Liver (tissue), 9 donors: ENCODE measurements around the gene MSH6. TPM values are rescaled to one million over a fixed set of nuclear protein-coding genes. Genes with fewer than 3 reads are reported as not detected.

Experiments
- DNase-seq: peaks from one replicate; pipeline ENCODE4 v3.0.0-alpha.2; 2017; ENCODE audit warnings: low spot score
- H3K27ac ChIP-seq, 2 donors: one replicate each; pipeline ENCODE4 v1.7.0; 2013; ENCODE audit warnings: inconsistent platforms in 2 of 2, low read length in 2 of 2, control low read depth in 1 of 2, low read depth in 1 of 2, mild to moderate bottlenecking in 1 of 2
- H3K27me3 ChIP-seq, 4 donors: one replicate each; pipeline versions ENCODE4 v1.6.1 to v1.7.0; 2013; ENCODE audit warnings: low read length in 3 of 4, inconsistent platforms in 1 of 4, mild to moderate bottlenecking in 1 of 4, moderate library complexity in 1 of 4; ENCODE audit not compliant: control insufficient read depth in 4 of 4, insufficient read depth in 4 of 4
- H3K36me3 ChIP-seq, 4 donors: one replicate each; pipeline versions ENCODE4 v1.6.1 to v1.7.0; 2013; ENCODE audit warnings: low read length in 3 of 4, mild to moderate bottlenecking in 3 of 4, low read depth in 1 of 4, moderate library complexity in 1 of 4; ENCODE audit not compliant: control insufficient read depth in 4 of 4, insufficient read depth in 3 of 4
- H3K4me1 ChIP-seq, 4 donors: one replicate each; pipeline versions ENCODE4 v1.6.1 to v1.7.0; 2013; ENCODE audit warnings: low read length in 3 of 4, mild to moderate bottlenecking in 3 of 4, moderate library complexity in 1 of 4; ENCODE audit not compliant: control insufficient read depth in 4 of 4, insufficient read depth in 4 of 4
- H3K4me3 ChIP-seq, 3 donors: one replicate each; pipeline versions ENCODE4 v1.6.1 to v1.7.0; 2013; ENCODE audit warnings: low read length in 3 of 3, control low read depth in 1 of 3, low read depth in 1 of 3, mild to moderate bottlenecking in 1 of 3
- H3K9ac ChIP-seq, 2 donors: one replicate each; pipeline ENCODE4 v1.7.0; 2013; ENCODE audit warnings: low read length in 2 of 2, mild to moderate bottlenecking in 2 of 2, moderate library complexity in 2 of 2, control low read depth in 1 of 2, low read depth in 1 of 2
- H3K9me3 ChIP-seq, 4 donors: one replicate each; pipeline versions ENCODE4 v1.6.1 to v1.7.0; 2013; ENCODE audit warnings: low read length in 3 of 4; ENCODE audit not compliant: control insufficient read depth in 4 of 4
- ATF3 ChIP-seq: IDR thresholded peaks from 2 replicates; pipeline ENCODE4 v1.6.1; 2016; ENCODE audit warnings: antibody characterized with exemption
- CTCF ChIP-seq: fragments of 150-350 bp; IDR thresholded peaks from 2 replicates; pipeline ENCODE4 v1.5.1; 2017; ENCODE audit warnings: improper control_type of control experiment, low read depth, low read length; ENCODE audit not compliant: missing input control
- EGR1 ChIP-seq, 2 donors: IDR thresholded peaks; 2 replicates each; pipeline ENCODE4 v1.6.1; 2016 to 2018; ENCODE audit warnings: antibody characterized with exemption in 2 of 2, low read depth in 2 of 2
- FOXA1 ChIP-seq: IDR thresholded peaks from 2 replicates; pipeline ENCODE4 v1.6.1; 2016; ENCODE audit warnings: antibody characterized with exemption
- FOXA2 ChIP-seq: IDR thresholded peaks from 2 replicates; pipeline ENCODE4 v1.6.1; 2016; ENCODE audit warnings: antibody characterized with exemption
- GABPA ChIP-seq, 2 donors: IDR thresholded peaks in 1 of 2; conservative IDR thresholded peaks in 1 of 2; 2 replicates each; pipeline ENCODE4 v1.6.1; 2016; ENCODE audit warnings: antibody characterized with exemption in 2 of 2, mild to moderate bottlenecking in 1 of 2, moderate library complexity in 1 of 2
- HNF4A ChIP-seq, 2 donors: conservative IDR thresholded peaks; 2 replicates each; pipeline ENCODE4 v1.6.1; 2016; ENCODE audit warnings: antibody characterized with exemption in 2 of 2, mild to moderate bottlenecking in 2 of 2
- MAX ChIP-seq: IDR thresholded peaks from 2 replicates; pipeline ENCODE4 v1.6.1; 2016; ENCODE audit warnings: antibody characterized with exemption
- NR2F2 ChIP-seq: IDR thresholded peaks from 2 replicates; pipeline ENCODE4 v1.6.1; 2016; ENCODE audit warnings: antibody characterized with exemption
- RAD21 ChIP-seq, 2 donors: IDR thresholded peaks; 2 replicates each; pipeline ENCODE4 v1.6.1; 2016; ENCODE audit warnings: antibody characterized with exemption in 2 of 2, mild to moderate bottlenecking in 2 of 2
- RXRA ChIP-seq, 2 donors: IDR thresholded peaks; 2 replicates each; pipeline ENCODE4 v1.6.1; 2017 to 2018; ENCODE audit warnings: antibody characterized with exemption in 2 of 2, mild to moderate bottlenecking in 1 of 2
- SP1 ChIP-seq: IDR thresholded peaks from 2 replicates; pipeline ENCODE4 v1.6.1; 2018; ENCODE audit warnings: antibody characterized with exemption, mild to moderate bottlenecking
- TAF1 ChIP-seq: conservative IDR thresholded peaks from 2 replicates; pipeline ENCODE4 v1.6.1; 2016; ENCODE audit warnings: antibody characterized with exemption, mild to moderate bottlenecking
- YY1 ChIP-seq: IDR thresholded peaks from 2 replicates; pipeline ENCODE4 v1.6.1; 2016; ENCODE audit warnings: antibody characterized with exemption, mild to moderate bottlenecking
- ZBTB33 ChIP-seq: IDR thresholded peaks from 2 replicates; pipeline ENCODE4 v1.6.1; 2016; ENCODE audit warnings: antibody characterized with exemption
- WGBS: extraction: QIAGEN DNeasy Blood & Tissue Kit; methylation state at CpG from one replicate; pipeline ENCODE4 v1.1.7; 2013; 5-methylcytosine and 5-hydroxymethylcytosine counted together
- polyA plus RNA-seq, 2 donors: library from polyadenylated mRNA; stranded (reverse) in 1 of 2; unstranded in 1 of 2; fragments of 200-250 nt in 1 of 2; fragments of >200 nt in 1 of 2; fragmentation: Nextera tagmentation in 1 of 2; extraction: Ambion mirVana in 1 of 2; gene quantifications; one replicate each; pipeline versions ENCODE4 v1.2.1 to v1.2.3, GENCODE V29; 2013 to 2015
- total RNA-seq, 2 donors: library from RNA; depleted of rRNA; stranded (reverse); fragments of >200 nt; gene quantifications; one replicate each; pipeline ENCODE4 v1.2.3, GENCODE V29; 2014
- TF ChIP-seq, protein P1 (sequence below): IDR thresholded peaks from 2 replicates; pipeline ENCODE4 v1.6.1; 2016; ENCODE audit warnings: antibody characterized with exemption, mild to moderate bottlenecking
- donor health status: healthy.
- donor health status: healthy.
- donor health status: healthy.
- donor health status: healthy.
- donor health status: healthy.

Gene MSH6
- total and polyA plus RNA-seq, 4 donors, result 5.3 to 40.5 (median 17.6) TPM

DNA sequence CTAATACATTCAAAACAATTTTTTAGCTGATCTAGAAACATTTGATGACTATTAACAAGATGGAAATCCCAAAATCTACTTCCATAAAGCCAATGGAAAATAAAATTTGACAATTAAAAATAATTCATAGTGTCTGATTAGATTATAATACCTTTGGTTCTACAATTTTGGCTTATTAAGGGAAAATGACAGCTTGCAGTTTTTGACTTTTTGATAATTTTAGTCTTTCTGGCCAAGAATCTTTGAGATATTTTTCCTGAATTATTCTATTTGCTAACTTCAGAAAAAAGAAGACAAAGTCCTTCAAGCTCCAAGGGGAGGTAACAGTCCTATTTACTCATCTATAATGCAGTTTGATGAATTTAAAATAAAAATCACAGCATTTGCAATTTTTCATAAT, 39.6 kb downstream of the MSH6 start:
- TF ChIP-seq RXRA (IDR thresholded peaks at IDR 0.05) (no peak), EGR1 (IDR thresholded peaks at IDR 0.05; ENCODE audit: low read depth in 2 of 2) (no peak), ATF3 (no peak), FOXA1 (no peak), RAD21 (IDR thresholded peaks at IDR 0.05) (no peak), ZBTB33 (no peak), MAX (no peak), GABPA (IDR thresholded peaks at IDR 0.05 in 1 of 2, conservative IDR thresholded peaks at IDR 0.05 in 1 of 2) (no peak), NR2F2 (no peak), SP1 (no peak), HNF4A (conservative IDR thresholded peaks at IDR 0.05) (no peak), YY1 (no peak), CTCF (no peak), FOXA2 (no peak)
- TF ChIP-seq, protein P1, sequence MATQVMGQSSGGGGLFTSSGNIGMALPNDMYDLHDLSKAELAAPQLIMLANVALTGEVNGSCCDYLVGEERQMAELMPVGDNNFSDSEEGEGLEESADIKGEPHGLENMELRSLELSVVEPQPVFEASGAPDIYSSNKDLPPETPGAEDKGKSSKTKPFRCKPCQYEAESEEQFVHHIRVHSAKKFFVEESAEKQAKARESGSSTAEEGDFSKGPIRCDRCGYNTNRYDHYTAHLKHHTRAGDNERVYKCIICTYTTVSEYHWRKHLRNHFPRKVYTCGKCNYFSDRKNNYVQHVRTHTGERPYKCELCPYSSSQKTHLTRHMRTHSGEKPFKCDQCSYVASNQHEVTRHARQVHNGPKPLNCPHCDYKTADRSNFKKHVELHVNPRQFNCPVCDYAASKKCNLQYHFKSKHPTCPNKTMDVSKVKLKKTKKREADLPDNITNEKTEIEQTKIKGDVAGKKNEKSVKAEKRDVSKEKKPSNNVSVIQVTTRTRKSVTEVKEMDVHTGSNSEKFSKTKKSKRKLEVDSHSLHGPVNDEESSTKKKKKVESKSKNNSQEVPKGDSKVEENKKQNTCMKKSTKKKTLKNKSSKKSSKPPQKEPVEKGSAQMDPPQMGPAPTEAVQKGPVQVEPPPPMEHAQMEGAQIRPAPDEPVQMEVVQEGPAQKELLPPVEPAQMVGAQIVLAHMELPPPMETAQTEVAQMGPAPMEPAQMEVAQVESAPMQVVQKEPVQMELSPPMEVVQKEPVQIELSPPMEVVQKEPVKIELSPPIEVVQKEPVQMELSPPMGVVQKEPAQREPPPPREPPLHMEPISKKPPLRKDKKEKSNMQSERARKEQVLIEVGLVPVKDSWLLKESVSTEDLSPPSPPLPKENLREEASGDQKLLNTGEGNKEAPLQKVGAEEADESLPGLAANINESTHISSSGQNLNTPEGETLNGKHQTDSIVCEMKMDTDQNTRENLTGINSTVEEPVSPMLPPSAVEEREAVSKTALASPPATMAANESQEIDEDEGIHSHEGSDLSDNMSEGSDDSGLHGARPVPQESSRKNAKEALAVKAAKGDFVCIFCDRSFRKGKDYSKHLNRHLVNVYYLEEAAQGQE, result no peak
- H3K9ac ChIP-seq, result no peak overlapping the region
- H3K36me3 ChIP-seq, result peaks cover 0 to 42% (median 35%) of the 10 kb centered on the region in 4 donors
- no peak overlapping the region for H3K4me3 ChIP-seq
- no peaks in the 10 kb centered on the region for H3K4me1 ChIP-seq
- H3K9me3 ChIP-seq, result no peaks in the 10 kb centered on the region
- no peak for DNase-seq
- H3K27me3 ChIP-seq, result no peaks in the 10 kb centered on the region
- no peak overlapping the region for H3K27ac ChIP-seq

GRCh38 chr2:47833516-47833968, 50.6 kb downstream of the MSH6 start:
- Histone ChIP-seq H3K9me3 (no peaks in the 10 kb centered on the region), H3K9ac (no peak overlapping the region), H3K27ac (no peak overlapping the region), H3K36me3 (peaks cover 15 to 52% (median 44%) of the 10 kb centered on the region in 4 donors), H3K27me3 (no peaks in the 10 kb centered on the region), H3K4me3 (no peak overlapping the region), H3K4me1 (peaks cover 0 to 4% (median 1%) of the 10 kb centered on the region in 4 donors)
- 92% methylated on average over 2 of the region's 2 CpGs for WGBS
- no peak for DNase-seq
- TF ChIP-seq, protein P1, result no peak
- no peak for TF ChIP-seq FOXA2
- no peak for TF ChIP-seq GABPA (IDR thresholded peaks at IDR 0.05 in 1 of 2, conservative IDR thresholded peaks at IDR 0.05 in 1 of 2)
- TF ChIP-seq HNF4A (conservative IDR thresholded peaks at IDR 0.05), result no peak
- TF ChIP-seq ATF3, result no peak
- TF ChIP-seq MAX, result no peak
- TF ChIP-seq TAF1, result no peak
- TF ChIP-seq RAD21 (IDR thresholded peaks at IDR 0.05), result no peak
- no peak for TF ChIP-seq EGR1 (IDR thresholded peaks at IDR 0.05; ENCODE audit: low read depth in 2 of 2)
- no peak for TF ChIP-seq YY1
- TF ChIP-seq RXRA (IDR thresholded peaks at IDR 0.05), result no peak
- no peak for TF ChIP-seq NR2F2
- no peak for TF ChIP-seq ZBTB33
- TF ChIP-seq FOXA1, result no peak
